MM.1S (cell line): Measurements from ENCODE around the gene METTL18.
"Not testable (repeated sequence)": the region's sequence is repeated elsewhere in the genome, so short reads cannot be mapped to it uniquely, and the experiment has no call there.

Experiments
- DNase-seq: peaks from one replicate; pipeline ENCODE4 v3.0.0-alpha.2; 2015
- H2AFZ ChIP-seq: fragments of 300-600 bp; sonication (generic); 2 replicates; pipeline ENCODE4 v1.6.0; 2016; ENCODE audit warnings: antibody characterized with exemption, low read length
- H3F3A ChIP-seq: fragments of 300-600 bp; sonication (generic); 2 replicates; pipeline ENCODE4 v1.6.1; 2016; ENCODE audit warnings: mild to moderate bottlenecking, antibody characterized with exemption, low read length, moderate library complexity, mixed read lengths; ENCODE audit not compliant: insufficient read depth
- H3K27ac ChIP-seq: fragments of 300-600 bp; sonication (generic); 2 replicates; pipeline ENCODE4 v1.5.1; 2016; ENCODE audit warnings: mild to moderate bottlenecking, low read length
- H3K27me3 ChIP-seq: fragments of 300-600 bp; sonication (generic); replicated peaks from 2 replicates; pipeline ENCODE4 v1.6.0; 2016; ENCODE audit warnings: low read length; ENCODE audit not compliant: insufficient read depth
- H3K36me3 ChIP-seq: fragments of 300-600 bp; sonication (generic); replicated peaks from 2 replicates; pipeline ENCODE4 v1.6.1; 2016; ENCODE audit warnings: mild to moderate bottlenecking, low read length, mixed read lengths; ENCODE audit not compliant: insufficient read depth
- H3K4me1 ChIP-seq: fragments of 300-600 bp; sonication (generic); 2 replicates; pipeline ENCODE4 v1.6.1; 2016; ENCODE audit warnings: low read length, mixed read lengths
- H3K4me2 ChIP-seq: fragments of 300-600 bp; sonication (generic); 2 replicates; pipeline ENCODE4 v1.6.0; 2016; ENCODE audit warnings: low read depth, low read length
- H3K4me3 ChIP-seq: fragments of 300-600 bp; sonication (generic); 2 replicates; pipeline ENCODE4 v1.5.1; 2016; ENCODE audit warnings: low read length, mixed read lengths
- H3K79me2 ChIP-seq: fragments of 300-600 bp; sonication (generic); 2 replicates; pipeline ENCODE4 v1.6.1; 2016; ENCODE audit warnings: mixed run types, low read length, mixed read lengths
- H3K9ac ChIP-seq: fragments of 300-600 bp; sonication (generic); 2 replicates; pipeline ENCODE4 v1.6.1; 2016; ENCODE audit warnings: low read length, mixed read lengths
- H3K9me2 ChIP-seq: fragments of 300-600 bp; sonication (generic); replicated peaks from 2 replicates; pipeline ENCODE4 v1.6.1; 2016; ENCODE audit warnings: mild to moderate bottlenecking, low read length, mixed read lengths; ENCODE audit not compliant: insufficient read depth
- H3K9me3 ChIP-seq: fragments of 300-600 bp; sonication (generic); replicated peaks from 2 replicates; pipeline ENCODE4 v1.6.1; 2016; ENCODE audit warnings: mild to moderate bottlenecking, low read length, mixed read lengths; ENCODE audit not compliant: insufficient read depth
- H4K20me1 ChIP-seq: fragments of 300-600 bp; sonication (generic); 2 replicates; pipeline ENCODE4 v1.6.1; 2016; ENCODE audit warnings: mild to moderate bottlenecking, low read length, moderate library complexity, mixed read lengths; ENCODE audit not compliant: insufficient read depth
- CTCF ChIP-seq: fragments of 300-600 bp; sonication (generic); IDR thresholded peaks from 2 replicates; pipeline ENCODE4 v1.5.1; 2016; ENCODE audit warnings: antibody characterized with exemption, low read length, mixed read lengths
- EZH2 ChIP-seq: fragments of 300-600 bp; sonication (generic); optimal IDR thresholded peaks from 2 replicates; pipeline ENCODE3; 2017; ENCODE audit warnings: low read depth, mild to moderate bottlenecking, antibody characterized with exemption, low read length, mixed read lengths
- EZH2phosphoT487 ChIP-seq: fragments of 300-600 bp; sonication (generic); IDR thresholded peaks from 2 replicates; pipeline ENCODE4 v1.6.1; 2018; ENCODE audit warnings: antibody characterized with exemption, low read length

METTL18 gene

GRCh38 chr1:169816617-169817016 lies 21.9 kb upstream of the METTL18 start:
- Histone ChIP-seq H3K36me3 (no peaks in the 10 kb centered on the region), H3K4me1 (no peaks in the 10 kb centered on the region), H3K4me3 (no peak overlapping the region), H3K9me2 (no peaks in the 10 kb centered on the region), H2AFZ (no peak overlapping the region), H3K9me3 (no peaks in the 10 kb centered on the region), H3K9ac (no peak overlapping the region), H3F3A (no peaks in the 10 kb centered on the region), H3K4me2 (no peak overlapping the region), H3K27me3 (no peaks in the 10 kb centered on the region), H4K20me1 (no peaks in the 10 kb centered on the region), H3K27ac (no peak overlapping the region), H3K79me2 (no peaks in the 10 kb centered on the region)
- DNase-seq, result no peak
- TF ChIP-seq EZH2phosphoT487 (no peak), CTCF (no peak), EZH2 (no peak)

- H3K36me3 ChIP-seq, result no peaks in the 10 kb centered on the region
- H3K27ac ChIP-seq, result no peak overlapping the region
- H2AFZ ChIP-seq, result no peak overlapping the region
- no peaks in the 10 kb centered on the region for H3K27me3 ChIP-seq
- no peak for DNase-seq
- no peak for TF ChIP-seq EZH2
- TF ChIP-seq EZH2phosphoT487, result no peak
- no peak for TF ChIP-seq CTCF
- no peak overlapping the region for H3K4me2 ChIP-seq
- H3K79me2 ChIP-seq, result no peaks in the 10 kb centered on the region
- no peak overlapping the region for H3K9ac ChIP-seq
- no peak overlapping the region for H3K4me3 ChIP-seq
- no peaks in the 10 kb centered on the region for H3K4me1 ChIP-seq
- no peaks in the 10 kb centered on the region for H4K20me1 ChIP-seq
- H3K9me3 ChIP-seq, result no peaks in the 10 kb centered on the region
- H3F3A ChIP-seq, result no peaks in the 10 kb centered on the region
- H3K9me2 ChIP-seq, result no peaks in the 10 kb centered on the region
Measured at GRCh38 chr1:169814265-169814664, 19.6 kb upstream of the METTL18 start.

- no peaks in the 10 kb centered on the region for H3K9me3 ChIP-seq
- H2AFZ ChIP-seq, result no peak overlapping the region
- no peaks in the 10 kb centered on the region for H3K36me3 ChIP-seq
- no peak overlapping the region for H3K4me3 ChIP-seq
- no peaks in the 10 kb centered on the region for H3K4me1 ChIP-seq
- H4K20me1 ChIP-seq, result no peaks in the 10 kb centered on the region
- no peak overlapping the region for H3K4me2 ChIP-seq
- no peaks in the 10 kb centered on the region for H3K27me3 ChIP-seq
- no peaks in the 10 kb centered on the region for H3K9me2 ChIP-seq
- no peak overlapping the region for H3K9ac ChIP-seq
- DNase-seq, result no peak
- H3K79me2 ChIP-seq, result no peaks in the 10 kb centered on the region
- TF ChIP-seq EZH2phosphoT487 (no peak), EZH2 (no peak)
- no peak overlapping the region for H3K27ac ChIP-seq
- no peaks in the 10 kb centered on the region for H3F3A ChIP-seq
Measured at GRCh38 chr1:169812131-169812530, 17.4 kb upstream of the METTL18 start.

- H3K4me1 ChIP-seq, H3K79me2 ChIP-seq, DNase-seq, H2AFZ ChIP-seq, H3K4me3 ChIP-seq, H3K9ac ChIP-seq, H3K9me3 ChIP-seq, H3K27me3 ChIP-seq, H3K9me2 ChIP-seq, H3F3A ChIP-seq, H3K36me3 ChIP-seq, H3K4me2 ChIP-seq, H3K27ac ChIP-seq, H4K20me1 ChIP-seq: not testable (repeated sequence)
Measured at GRCh38 chr1:169811418-169812035, 16.8 kb upstream of the METTL18 start.
